ENCODE results near the gene TSPAN9.

GRCh38 chr12:3081091-3081490 is 3.9 kb downstream of the TSPAN9 start:
- TF ChIP-seq, protein P1, sequence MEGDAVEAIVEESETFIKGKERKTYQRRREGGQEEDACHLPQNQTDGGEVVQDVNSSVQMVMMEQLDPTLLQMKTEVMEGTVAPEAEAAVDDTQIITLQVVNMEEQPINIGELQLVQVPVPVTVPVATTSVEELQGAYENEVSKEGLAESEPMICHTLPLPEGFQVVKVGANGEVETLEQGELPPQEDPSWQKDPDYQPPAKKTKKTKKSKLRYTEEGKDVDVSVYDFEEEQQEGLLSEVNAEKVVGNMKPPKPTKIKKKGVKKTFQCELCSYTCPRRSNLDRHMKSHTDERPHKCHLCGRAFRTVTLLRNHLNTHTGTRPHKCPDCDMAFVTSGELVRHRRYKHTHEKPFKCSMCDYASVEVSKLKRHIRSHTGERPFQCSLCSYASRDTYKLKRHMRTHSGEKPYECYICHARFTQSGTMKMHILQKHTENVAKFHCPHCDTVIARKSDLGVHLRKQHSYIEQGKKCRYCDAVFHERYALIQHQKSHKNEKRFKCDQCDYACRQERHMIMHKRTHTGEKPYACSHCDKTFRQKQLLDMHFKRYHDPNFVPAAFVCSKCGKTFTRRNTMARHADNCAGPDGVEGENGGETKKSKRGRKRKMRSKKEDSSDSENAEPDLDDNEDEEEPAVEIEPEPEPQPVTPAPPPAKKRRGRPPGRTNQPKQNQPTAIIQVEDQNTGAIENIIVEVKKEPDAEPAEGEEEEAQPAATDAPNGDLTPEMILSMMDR (IDR thresholded peaks at IDR 0.05) = no peak
- no peak for TF ChIP-seq POLR2AphosphoS5 (IDR thresholded peaks at IDR 0.05)
- no peak for TF ChIP-seq POLR2A (IDR thresholded peaks at IDR 0.05)
